ENCODE data around the gene KAT7.
"Not testable (repeated sequence)": the region's sequence is repeated elsewhere in the genome, so short reads cannot be mapped to it uniquely, and the experiment has no call there.

The KAT7 gene

GRCh38 chr17:49825645-49826044, 37.2 kb downstream of the KAT7 start:
- no peaks in the 10 kb centered on the region for H3K27me3 ChIP-seq (replicated peaks)
- no peak for DNase-seq
- no peak overlapping the region for H3K27ac ChIP-seq
- in situ Hi-C loops (cut with HindIII; ENCODE audit: low pct_ligation_motif_present, low sequenced_read_pairs), result no loop called here
- H3K4me3 ChIP-seq (ENCODE audit: low read depth, low read length), result no peak overlapping the region
- TF ChIP-seq CTCF (IDR thresholded peaks at IDR 0.05; ENCODE audit: low read depth, low read length, missing control alignments), result no peak
- peaks cover 54% of the 10 kb centered on the region for H3K36me3 ChIP-seq (replicated peaks)

GRCh38 chr17:49828325-49828724, 39.8 kb downstream of the KAT7 start:
- peak; percentile 12 for DNase-seq
- peaks cover 40% of the 10 kb centered on the region for H3K36me3 ChIP-seq (replicated peaks)

GRCh38 chr17:49829026-49829425, 40.5 kb downstream of the KAT7 start:
- H3K27ac ChIP-seq, result no peak overlapping the region
- in situ Hi-C loops (cut with HindIII; ENCODE audit: low pct_ligation_motif_present, low sequenced_read_pairs), result no loop called here

More at GRCh38 chr17:49828325-49828724, 39.8 kb downstream of the KAT7 start:
- in situ Hi-C loops (cut with HindIII; ENCODE audit: low pct_ligation_motif_present, low sequenced_read_pairs); H3K27me3 ChIP-seq (replicated peaks); H3K27ac ChIP-seq; H3K4me3 ChIP-seq (ENCODE audit: low read depth, low read length): not testable (repeated sequence)

GRCh38 chr17:49830605-49831004, 42.1 kb downstream of the KAT7 start:
- Histone ChIP-seq H3K27me3 (replicated peaks) (no peaks in the 10 kb centered on the region), H3K4me3 (ENCODE audit: low read depth, low read length) (no peak overlapping the region), H3K27ac (no peak overlapping the region), H3K36me3 (replicated peaks) (peaks cover 42% of the 10 kb centered on the region)
- in situ Hi-C loops (cut with HindIII; ENCODE audit: low pct_ligation_motif_present, low sequenced_read_pairs), result no loop called here
- DNase-seq, result no peak
- TF ChIP-seq CTCF (IDR thresholded peaks at IDR 0.05; ENCODE audit: low read depth, low read length, missing control alignments), result no peak

More at GRCh38 chr17:49829026-49829425, 40.5 kb downstream of the KAT7 start:
- peaks cover 39% of the 10 kb centered on the region for H3K36me3 ChIP-seq (replicated peaks)
- H3K27me3 ChIP-seq (replicated peaks), result no peaks in the 10 kb centered on the region
- no peak for TF ChIP-seq CTCF (IDR thresholded peaks at IDR 0.05; ENCODE audit: low read depth, low read length, missing control alignments)
- no peak overlapping the region for H3K4me3 ChIP-seq (ENCODE audit: low read depth, low read length)
- no peak for DNase-seq

- in situ Hi-C loops (cut with HindIII; ENCODE audit: low pct_ligation_motif_present, low sequenced_read_pairs), result no loop called here
- H3K4me3 ChIP-seq (ENCODE audit: low read depth, low read length), result no peak overlapping the region
- H3K27me3 ChIP-seq (replicated peaks), result no peaks in the 10 kb centered on the region
- DNase-seq, result no peak
- H3K27ac ChIP-seq, result no peak overlapping the region
- peaks cover 24% of the 10 kb centered on the region for H3K36me3 ChIP-seq (replicated peaks)
- no peak for TF ChIP-seq CTCF (IDR thresholded peaks at IDR 0.05; ENCODE audit: low read depth, low read length, missing control alignments)
Observed at GRCh38 chr17:49832840-49833599, 44.5 kb downstream of the KAT7 start.

- in situ Hi-C loops (cut with HindIII; ENCODE audit: low pct_ligation_motif_present, low sequenced_read_pairs), result no loop called here
- no peaks in the 10 kb centered on the region for H3K27me3 ChIP-seq (replicated peaks)
- H3K27ac ChIP-seq, result no peak overlapping the region
- no peak for DNase-seq
- no peak for TF ChIP-seq CTCF (IDR thresholded peaks at IDR 0.05; ENCODE audit: low read depth, low read length, missing control alignments)
- peaks cover 21% of the 10 kb centered on the region for H3K36me3 ChIP-seq (replicated peaks)
- no peak overlapping the region for H3K4me3 ChIP-seq (ENCODE audit: low read depth, low read length)
Observed at GRCh38 chr17:49834118-49834743, 45.8 kb downstream of the KAT7 start.

Data from brain microvascular endothelial cell (primary cell).